ENCODE measurements around the gene PDGFRA. TPM values are rescaled to one million over a fixed set of nuclear protein-coding genes. Genes with fewer than 3 reads are reported as not detected.

The PDGFRA gene
- total RNA-seq, 1 experiment from 2014 or later: 6.8 TPM

DNA sequence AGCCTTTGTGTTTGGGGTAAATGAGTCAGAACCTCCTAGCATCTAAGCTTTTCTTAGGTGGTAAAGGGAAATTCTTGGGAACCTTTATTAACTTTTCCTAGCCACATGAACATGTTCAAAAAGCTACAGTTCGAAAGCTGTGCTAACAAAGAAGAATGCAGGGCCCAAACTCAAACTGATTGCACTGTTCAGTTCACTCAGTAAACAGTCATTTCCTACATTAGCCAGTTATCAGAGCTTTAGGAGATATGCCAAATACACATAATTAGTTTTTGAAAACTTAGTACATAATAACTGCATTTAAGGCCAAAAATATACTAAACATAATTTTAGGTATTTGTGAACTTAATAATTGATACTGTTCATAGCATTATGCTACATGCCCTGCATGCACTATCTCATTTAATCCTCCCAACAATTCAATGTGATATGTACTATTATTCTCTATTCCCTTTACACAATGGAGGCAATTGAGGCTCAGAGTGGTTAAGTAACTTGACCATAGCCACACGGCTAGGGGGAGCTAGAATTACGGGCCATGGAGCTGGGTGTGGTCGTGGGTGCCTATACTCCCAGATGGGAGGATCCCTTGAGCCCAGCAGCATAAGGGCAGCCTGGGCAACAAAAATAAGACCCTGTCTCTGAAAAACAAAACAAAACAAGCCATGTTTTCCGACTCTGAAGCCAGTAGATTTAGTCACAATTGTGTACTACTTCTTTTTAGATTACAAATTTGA, 43.9 kb upstream of the PDGFRA start:
- no peak overlapping the region for H4K5ac ChIP-seq (ENCODE audit: insufficient read length, low read depth, low read length)
- no peaks in the 10 kb centered on the region for H3K9me3 ChIP-seq (ENCODE audit: control insufficient read depth, low read depth, low read length)
- H3K14ac ChIP-seq (ENCODE audit: insufficient read depth, low read length): no peak overlapping the region
- H3K18ac ChIP-seq (ENCODE audit: insufficient read length, low read depth, low read length): no peak overlapping the region
- no peaks in the 10 kb centered on the region for H3K4me1 ChIP-seq (ENCODE audit: insufficient read depth, low read length)
- no peaks in the 10 kb centered on the region for H3K79me1 ChIP-seq (ENCODE audit: insufficient read depth, low read depth, low read length, poor library complexity, severe bottlenecking)
- H3K79me2 ChIP-seq (ENCODE audit: insufficient read depth, low read length): no peaks in the 10 kb centered on the region
- no peak for DNase-seq
- Mint-ChIP-seq H3K9me3 (no peaks in the 10 kb centered on the region), H3K36me3 (ENCODE audit: insufficient read depth in 1 of 3, low read depth in 3 of 3) (no peaks in the 10 kb centered on the region), H3K27me3 (ENCODE audit: low read depth) (no peaks in the 10 kb centered on the region; the same call in 1 of the 2 replicates), H3K4me3 (no peak overlapping the region), H3K4me1 (no peaks in the 10 kb centered on the region), H3K27ac (no peak overlapping the region)
- no peak overlapping the region for H2BK120ac ChIP-seq (ENCODE audit: low read depth, low read length, poor library complexity, severe bottlenecking)
- no peak overlapping the region for H3K27ac ChIP-seq (ENCODE audit: insufficient read length, low read depth, low read length)
- H3K4me2 ChIP-seq (ENCODE audit: insufficient read depth, insufficient read length, low read length): no peak overlapping the region
- H3K9ac ChIP-seq (ENCODE audit: extremely low read depth, insufficient read length, low read length): no peak overlapping the region
- TF ChIP-seq, protein P1, sequence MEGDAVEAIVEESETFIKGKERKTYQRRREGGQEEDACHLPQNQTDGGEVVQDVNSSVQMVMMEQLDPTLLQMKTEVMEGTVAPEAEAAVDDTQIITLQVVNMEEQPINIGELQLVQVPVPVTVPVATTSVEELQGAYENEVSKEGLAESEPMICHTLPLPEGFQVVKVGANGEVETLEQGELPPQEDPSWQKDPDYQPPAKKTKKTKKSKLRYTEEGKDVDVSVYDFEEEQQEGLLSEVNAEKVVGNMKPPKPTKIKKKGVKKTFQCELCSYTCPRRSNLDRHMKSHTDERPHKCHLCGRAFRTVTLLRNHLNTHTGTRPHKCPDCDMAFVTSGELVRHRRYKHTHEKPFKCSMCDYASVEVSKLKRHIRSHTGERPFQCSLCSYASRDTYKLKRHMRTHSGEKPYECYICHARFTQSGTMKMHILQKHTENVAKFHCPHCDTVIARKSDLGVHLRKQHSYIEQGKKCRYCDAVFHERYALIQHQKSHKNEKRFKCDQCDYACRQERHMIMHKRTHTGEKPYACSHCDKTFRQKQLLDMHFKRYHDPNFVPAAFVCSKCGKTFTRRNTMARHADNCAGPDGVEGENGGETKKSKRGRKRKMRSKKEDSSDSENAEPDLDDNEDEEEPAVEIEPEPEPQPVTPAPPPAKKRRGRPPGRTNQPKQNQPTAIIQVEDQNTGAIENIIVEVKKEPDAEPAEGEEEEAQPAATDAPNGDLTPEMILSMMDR (conservative IDR thresholded peaks at IDR 0.05): no peak
- no peak overlapping the region for H2BK15ac ChIP-seq (ENCODE audit: low read depth, low read length)
- no peak overlapping the region for H3K56ac ChIP-seq (ENCODE audit: insufficient read length, low read depth, low read length)
- no peaks in the 10 kb centered on the region for H3K23me2 ChIP-seq (ENCODE audit: insufficient read length, low read depth, low read length, poor library complexity, severe bottlenecking)
- H4K91ac ChIP-seq (ENCODE audit: insufficient read length, low read depth, low read length): no peak overlapping the region
- H2BK5ac ChIP-seq (ENCODE audit: insufficient read length, low read length): no peak overlapping the region
- WGBS (ENCODE audit: extremely low coverage, insufficient read length, low lambda C conversion rate): no CpG with 5 or more reads among the region's 5 CpGs
- no peaks in the 10 kb centered on the region for H3K27me3 ChIP-seq (ENCODE audit: insufficient read depth, low read length)
- no peak overlapping the region for H2AK5ac ChIP-seq (ENCODE audit: insufficient read length, low read length)
- H3T11ph ChIP-seq (ENCODE audit: low read length): no peak overlapping the region
- no peak overlapping the region for H2BK12ac ChIP-seq (ENCODE audit: insufficient read length, low read depth, low read length)
- H2AFZ ChIP-seq (ENCODE audit: low read length): no peak overlapping the region
- H3K23ac ChIP-seq (ENCODE audit: insufficient read length, low read depth, low read length): no peak overlapping the region
- no peak overlapping the region for H2BK20ac ChIP-seq (ENCODE audit: low read depth, low read length, poor library complexity, severe bottlenecking)
- no peaks in the 10 kb centered on the region for H4K20me1 ChIP-seq (ENCODE audit: control insufficient read depth, insufficient read depth, insufficient read length)
- no peak overlapping the region for H4K8ac ChIP-seq (replicated peaks; ENCODE audit: insufficient read length, low read depth, low read length)
- H3K4ac ChIP-seq (ENCODE audit: low read depth, low read length): no peak overlapping the region
